ENCODE results near the gene ARHGAP45.

Gene ARHGAP45

GRCh38 chr19:1108291-1109031 is 41.5 kb downstream of the ARHGAP45 start:
- TF ChIP-seq POLR2AphosphoS5 (IDR thresholded peaks at IDR 0.05; ENCODE audit: low read depth, low read length) (no peak), FOXP2 (optimal IDR thresholded peaks at IDR 0.05; ENCODE audit: borderline replicate concordance, extremely low read depth, extremely low read length, insufficient read depth) (no peak), TAF1 (IDR thresholded peaks at IDR 0.05; ENCODE audit: borderline replicate concordance, insufficient read depth, low read length) (no peak), SIN3A (IDR thresholded peaks at IDR 0.05; ENCODE audit: borderline replicate concordance, insufficient read depth, low read length) (no peak), REST (IDR thresholded peaks at IDR 0.05; ENCODE audit: insufficient read depth in 1 of 2, low read depth in 2 of 2, low read length in 2 of 2) (no peak)

- TF ChIP-seq POLR2AphosphoS5 (IDR thresholded peaks at IDR 0.05; ENCODE audit: low read depth, low read length): no peak
- no peak for TF ChIP-seq REST (IDR thresholded peaks at IDR 0.05; ENCODE audit: insufficient read depth in 1 of 2, low read depth in 2 of 2, low read length in 2 of 2)
- TF ChIP-seq TAF1 (IDR thresholded peaks at IDR 0.05; ENCODE audit: borderline replicate concordance, insufficient read depth, low read length): no peak
- no peak for TF ChIP-seq FOXP2 (optimal IDR thresholded peaks at IDR 0.05; ENCODE audit: borderline replicate concordance, extremely low read depth, extremely low read length, insufficient read depth)
- no peak for TF ChIP-seq SIN3A (IDR thresholded peaks at IDR 0.05; ENCODE audit: borderline replicate concordance, insufficient read depth, low read length)
These were observed 42.1 kb downstream of the ARHGAP45 start for GRCh38 chr19:1109032-1109551.

GRCh38 chr19:1109697-1110671 is 43.0 kb downstream of the ARHGAP45 start:
- TF ChIP-seq POLR2AphosphoS5 (IDR thresholded peaks at IDR 0.05; ENCODE audit: low read depth, low read length) (peak; percentile 53; the same call in 1 of the 2 replicates), TAF1 (IDR thresholded peaks at IDR 0.05; ENCODE audit: borderline replicate concordance, insufficient read depth, low read length) (no peak)

GRCh38 chr19:1110809-1111640 is 44.1 kb downstream of the ARHGAP45 start:
- TF ChIP-seq SIN3A (IDR thresholded peaks at IDR 0.05; ENCODE audit: borderline replicate concordance, insufficient read depth, low read length) (no peak), POLR2AphosphoS5 (IDR thresholded peaks at IDR 0.05; ENCODE audit: low read depth, low read length) (no peak), REST (IDR thresholded peaks at IDR 0.05; ENCODE audit: insufficient read depth in 1 of 2, low read depth in 2 of 2, low read length in 2 of 2) (no peak)
